HEK293T (cell line): ENCODE data around the gene ITPK1.

Source experiments
- ARNT ChIP-seq: fragments of 450-650 bp; IDR thresholded peaks from 2 replicates; pipeline ENCODE4 v1.6.1; 2017; ENCODE audit warnings: mild to moderate bottlenecking
- BHLHE40 ChIP-seq: fragments of 450-650 bp; IDR thresholded peaks from 2 replicates; pipeline ENCODE4 v1.6.1; 2016; ENCODE audit warnings: mild to moderate bottlenecking, moderate library complexity, borderline replicate concordance
- ELF4 ChIP-seq: fragments of 450-650 bp; IDR thresholded peaks from 2 replicates; pipeline ENCODE4 v1.6.1; 2017; ENCODE audit warnings: antibody characterized with exemption
- FOXA1 ChIP-seq: fragments of 450-650 bp; IDR thresholded peaks from 2 replicates; pipeline ENCODE4 v1.6.1; 2016; ENCODE audit warnings: mild to moderate bottlenecking
- FOXK2 ChIP-seq: fragments of 450-650 bp; IDR thresholded peaks from 2 replicates; pipeline ENCODE4 v1.6.1; 2016; ENCODE audit warnings: mild to moderate bottlenecking
- FOXM1 ChIP-seq: fragments of 450-650 bp; IDR thresholded peaks from 2 replicates; pipeline ENCODE4 v1.6.1; 2017; ENCODE audit warnings: mild to moderate bottlenecking, borderline replicate concordance
- HDGF ChIP-seq: fragments of 450-650 bp; IDR thresholded peaks from 2 replicates; pipeline ENCODE4 v1.6.1; 2017; ENCODE audit warnings: antibody characterized with exemption, borderline replicate concordance
- NFRKB ChIP-seq: fragments of 450-650 bp; IDR thresholded peaks from 2 replicates; pipeline ENCODE4 v1.6.1; 2016; ENCODE audit warnings: mild to moderate bottlenecking, moderate library complexity
- PKNOX1 ChIP-seq: fragments of 450-650 bp; IDR thresholded peaks from 2 replicates; pipeline ENCODE4 v1.6.1; 2016
- SP1 ChIP-seq: fragments of 450-650 bp; IDR thresholded peaks from 2 replicates; pipeline ENCODE4 v1.6.1; 2017
- TARDBP ChIP-seq: fragments of 450-650 bp; IDR thresholded peaks from 2 replicates; pipeline ENCODE4 v1.6.1; 2016
- ZNF384 ChIP-seq: fragments of 450-650 bp; IDR thresholded peaks from 2 replicates; pipeline ENCODE4 v1.6.1; 2016

- TF ChIP-seq FOXA1 (no peak), BHLHE40 (no peak), ARNT (0 out of 2 replicates have a peak, but pooled peaks have one; percentile 31), FOXM1 (peak; percentile 35; the same call in 1 of the 2 replicates), SP1 (no peak), FOXK2 (no peak), PKNOX1 (no peak), ELF4 (no peak), HDGF (no peak), NFRKB (no peak), ZNF384 (no peak), TARDBP (no peak)
These were observed at the start of gene ITPK1 for GRCh38 chr14:93115821-93116675.
